GM23248 (cell line): ENCODE data around the gene NOBOX.

Experiments
- EZH2 ChIP-seq: fragments of 200-600 bp; sonication (generic); IDR thresholded peaks from 2 replicates; pipeline ENCODE4 v1.6.1; 2018; ENCODE audit warnings: antibody characterized with exemption, mild to moderate bottlenecking; ENCODE audit not compliant: insufficient read depth, poor library complexity, severe bottlenecking
- EZH2phosphoT487 ChIP-seq: fragments of 200-600 bp; sonication (generic); IDR thresholded peaks from 2 replicates; pipeline ENCODE4 v1.6.1; 2018; ENCODE audit warnings: antibody characterized with exemption, moderate library complexity, mild to moderate bottlenecking, low read depth; ENCODE audit not compliant: insufficient read depth

DNA sequence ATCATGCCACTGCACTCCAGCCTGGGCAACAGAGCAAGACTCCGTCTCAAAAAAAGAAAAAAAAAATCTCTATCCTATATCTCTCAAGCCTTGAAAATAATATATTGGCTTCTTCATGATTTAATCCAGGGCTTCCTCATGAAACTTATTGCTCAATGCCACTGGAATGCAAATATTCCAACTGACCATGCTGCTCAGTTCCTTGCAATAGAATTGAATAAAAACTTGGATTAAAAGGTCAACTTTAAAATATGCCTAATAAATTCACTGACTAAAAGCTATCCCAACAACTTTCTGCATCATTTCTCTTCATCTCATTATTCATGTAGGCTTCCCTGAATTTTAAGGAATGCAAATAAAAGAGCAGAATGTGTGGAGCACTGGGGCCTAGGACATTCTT, 42.1 kb upstream of the NOBOX start:
- TF ChIP-seq EZH2 (no peak), EZH2phosphoT487 (no peak)
